IPS-18a (cell line): Measurements from ENCODE around the gene WWTR1.

Experiments
- H3K27ac ChIP-seq: one replicate; pipeline ENCODE4 v1.5.1; 2013; ENCODE audit warnings: low read length
- H3K27me3 ChIP-seq: one replicate; pipeline ENCODE4 v1.6.1; 2013; ENCODE audit warnings: mild to moderate bottlenecking, low read length; ENCODE audit not compliant: control insufficient read depth, insufficient read depth
- H3K36me3 ChIP-seq: one replicate; pipeline ENCODE4 v1.6.1; 2013; ENCODE audit warnings: low read depth, low read length; ENCODE audit not compliant: control insufficient read depth
- H3K4me1 ChIP-seq: one replicate; pipeline ENCODE4 v1.6.1; 2013; ENCODE audit warnings: low read depth, low read length; ENCODE audit not compliant: control insufficient read depth
- H3K4me3 ChIP-seq: one replicate; pipeline ENCODE4 v1.5.1; 2013; ENCODE audit warnings: low read length
- H3K9ac ChIP-seq: one replicate; pipeline ENCODE4 v1.6.1; 2013; ENCODE audit warnings: mild to moderate bottlenecking, low read length, moderate library complexity
- H3K9me3 ChIP-seq: one replicate; pipeline ENCODE4 v1.6.1; 2013; ENCODE audit warnings: low read depth, low read length; ENCODE audit not compliant: control insufficient read depth

Gene WWTR1

GRCh38 chr3:149480326-149481017, 177.4 kb downstream of the WWTR1 start:
- no peak overlapping the region for H3K4me3 ChIP-seq
- H3K36me3 ChIP-seq, result no peaks in the 10 kb centered on the region
- H3K4me1 ChIP-seq, result no peaks in the 10 kb centered on the region
- H3K27me3 ChIP-seq, result no peaks in the 10 kb centered on the region
- no peak overlapping the region for H3K27ac ChIP-seq
- no peak overlapping the region for H3K9ac ChIP-seq
- H3K9me3 ChIP-seq, result no peaks in the 10 kb centered on the region

GRCh38 chr3:149479621-149480325, 178.1 kb downstream of the WWTR1 start:
- Histone ChIP-seq H3K9ac (no peak overlapping the region), H3K36me3 (no peaks in the 10 kb centered on the region), H3K4me3 (no peak overlapping the region), H3K9me3 (no peaks in the 10 kb centered on the region), H3K27me3 (no peaks in the 10 kb centered on the region), H3K27ac (no peak overlapping the region), H3K4me1 (no peaks in the 10 kb centered on the region)

GRCh38 chr3:149476225-149476624, 181.6 kb downstream of the WWTR1 start:
- no peaks in the 10 kb centered on the region for H3K27me3 ChIP-seq
- H3K9ac ChIP-seq, result no peak overlapping the region
- no peaks in the 10 kb centered on the region for H3K36me3 ChIP-seq
- H3K27ac ChIP-seq, result no peak overlapping the region
- H3K4me3 ChIP-seq, result no peak overlapping the region
- H3K4me1 ChIP-seq, result peaks cover 13% of the 10 kb centered on the region
- H3K9me3 ChIP-seq, result no peaks in the 10 kb centered on the region

- H3K27me3 ChIP-seq, result no peaks in the 10 kb centered on the region
- H3K4me1 ChIP-seq, result peaks cover 13% of the 10 kb centered on the region
- H3K4me3 ChIP-seq, result no peak overlapping the region
- H3K9me3 ChIP-seq, result no peaks in the 10 kb centered on the region
- no peak overlapping the region for H3K9ac ChIP-seq
- H3K27ac ChIP-seq, result no peak overlapping the region
- H3K36me3 ChIP-seq, result no peaks in the 10 kb centered on the region
Measured at GRCh38 chr3:149475451-149476060, 182.3 kb downstream of the WWTR1 start.

- peaks cover 13% of the 10 kb centered on the region for H3K4me1 ChIP-seq
- no peak within 1 kb of the TSS for H3K9ac ChIP-seq
- no peak within 1 kb of the TSS for H3K27ac ChIP-seq
- no peaks in the 10 kb centered on the region for H3K27me3 ChIP-seq
- H3K9me3 ChIP-seq, result no peaks in the 10 kb centered on the region
- no peaks in the 10 kb centered on the region for H3K36me3 ChIP-seq
- no peak within 1 kb of the TSS for H3K4me3 ChIP-seq
Measured at GRCh38 chr3:149474250-149474817, 183.5 kb downstream of the WWTR1 start, which contains the start of gene TM4SF4. TSS of gene TM4SF4 (plus strand) at chr3:149474697. CDS start at chr3:149474878, 181 bp downstream.

GRCh38 chr3:149473357-149474249, 184.2 kb downstream of the WWTR1 start:
- Histone ChIP-seq H3K9ac (no peak overlapping the region), H3K9me3 (no peaks in the 10 kb centered on the region), H3K4me1 (peaks cover 20% of the 10 kb centered on the region), H3K36me3 (no peaks in the 10 kb centered on the region), H3K27ac (no peak overlapping the region), H3K27me3 (no peaks in the 10 kb centered on the region), H3K4me3 (no peak overlapping the region)

GRCh38 chr3:149472030-149472797, 185.6 kb downstream of the WWTR1 start:
- Histone ChIP-seq H3K27me3 (no peaks in the 10 kb centered on the region), H3K27ac (no peak overlapping the region), H3K4me1 (peaks cover 24% of the 10 kb centered on the region), H3K9ac (no peak overlapping the region), H3K36me3 (no peaks in the 10 kb centered on the region), H3K9me3 (no peaks in the 10 kb centered on the region), H3K4me3 (no peak overlapping the region)

GRCh38 chr3:149470381-149470780, 187.4 kb downstream of the WWTR1 start:
- H3K9me3 ChIP-seq, result no peaks in the 10 kb centered on the region
- H3K27me3 ChIP-seq, result no peaks in the 10 kb centered on the region
- no peak overlapping the region for H3K27ac ChIP-seq
- H3K4me3 ChIP-seq, result no peak overlapping the region
- no peak overlapping the region for H3K9ac ChIP-seq
- H3K36me3 ChIP-seq, result no peaks in the 10 kb centered on the region
- H3K4me1 ChIP-seq, result peaks cover 31% of the 10 kb centered on the region

GRCh38 chr3:149468504-149469212, 189.2 kb downstream of the WWTR1 start:
- no peak overlapping the region for H3K27ac ChIP-seq
- no peaks in the 10 kb centered on the region for H3K27me3 ChIP-seq
- H3K4me3 ChIP-seq, result no peak overlapping the region
- H3K9me3 ChIP-seq, result no peaks in the 10 kb centered on the region
- no peaks in the 10 kb centered on the region for H3K36me3 ChIP-seq
- no peak overlapping the region for H3K9ac ChIP-seq
- peaks cover 31% of the 10 kb centered on the region for H3K4me1 ChIP-seq
